Epithelial cell of proximal tubule (primary cell): ENCODE data around the gene SNCB. TPM values are rescaled to one million over a fixed set of nuclear protein-coding genes. Genes with fewer than 3 reads are reported as not detected.
A peak's percentile ranks its signal among the peaks of the same experiment; 100 is the strongest.

Experiments used
- DNase-seq: peaks from one replicate; pipeline ENCODE4 v3.0.0-alpha.2; 2011; ENCODE audit warnings: low read depth
- H3K4me3 ChIP-seq: 2 replicates; pipeline ENCODE4 v1.5.1; 2011; ENCODE audit warnings: low read depth, mild to moderate bottlenecking, low read length
- CTCF ChIP-seq: conservative IDR thresholded peaks from 2 replicates; pipeline ENCODE4 v1.5.1; 2012; ENCODE audit warnings: low read depth, mild to moderate bottlenecking, low read length
- total RNA-seq: library from RNA; depleted of rRNA; stranded (reverse); fragments of >200 nt; gene quantifications from 2 replicates; pipeline ENCODE4 v1.2.3, GENCODE V29; 2015

Gene SNCB
- total RNA-seq, 1 donor from 2014 or later: 0.17 TPM

- no peak for TF ChIP-seq CTCF
- peak overlapping the region; percentile 34 for H3K4me3 ChIP-seq
- DNase-seq: no peak
These were observed 11.6 kb downstream of the SNCB start for GRCh38 chr5:176618783-176619182.

- no peak for DNase-seq
- H3K4me3 ChIP-seq: no peak overlapping the region
- no peak for TF ChIP-seq CTCF
These were observed 13.8 kb downstream of the SNCB start for GRCh38 chr5:176616511-176616910.

- TF ChIP-seq CTCF: no peak
- no peak for DNase-seq
- no peak overlapping the region for H3K4me3 ChIP-seq
These were observed 15.4 kb downstream of the SNCB start for GRCh38 chr5:176614805-176615478.

GRCh38 chr5:176612855-176613254 lies 17.5 kb downstream of the SNCB start:
- no peak overlapping the region for H3K4me3 ChIP-seq
- no peak for TF ChIP-seq CTCF
- no peak for DNase-seq

- DNase-seq: no peak
- H3K4me3 ChIP-seq: no peak overlapping the region
- no peak for TF ChIP-seq CTCF
These were observed 18.3 kb downstream of the SNCB start for GRCh38 chr5:176612008-176612407.

- no peak for TF ChIP-seq CTCF
- no peak overlapping the region for H3K4me3 ChIP-seq
- no peak for DNase-seq
These were observed 18.9 kb downstream of the SNCB start for GRCh38 chr5:176611435-176611834.

GRCh38 chr5:176610435-176610773 lies 19.9 kb downstream of the SNCB start:
- TF ChIP-seq CTCF: no peak
- H3K4me3 ChIP-seq: peak overlapping the region; percentile 76
- DNase-seq: no peak
